ENCODE measurements around the gene PRR20B. TPM values are rescaled to one million over a fixed set of nuclear protein-coding genes. Genes with fewer than 3 reads are reported as not detected.

The PRR20B gene
- total and polyA plus RNA-seq, 3 donors from 2014 or later: 0.16 TPM; not detected in 2

DNA sequence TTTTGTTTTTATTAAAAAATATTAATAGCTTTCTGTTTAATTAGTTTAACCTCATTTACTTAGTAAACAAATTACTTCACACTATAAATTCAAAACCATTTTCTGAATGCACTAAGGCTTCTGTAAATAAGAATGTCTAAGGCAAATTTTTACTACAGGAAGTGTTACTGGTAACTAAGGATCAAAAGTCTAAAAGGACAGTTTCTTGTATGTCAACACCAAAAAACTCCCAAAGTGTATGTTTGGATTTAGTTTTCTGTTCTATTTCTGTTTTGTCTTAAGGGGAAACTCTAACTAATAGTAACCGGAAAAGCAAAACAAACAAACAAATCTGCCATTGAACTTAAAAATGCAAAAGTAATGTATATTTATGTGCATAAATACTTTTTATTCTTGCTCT, 44.4 kb downstream of the PRR20B start:
- intact Hi-C loops (cut with DNase I; ENCODE audit: low total_unique reads): no loop called here
- DNase-seq: no peak
- 77 to 91% methylated on average over 1 of the region's 1 CpG for WGBS, 2 donors
- TF ChIP-seq, protein P1, sequence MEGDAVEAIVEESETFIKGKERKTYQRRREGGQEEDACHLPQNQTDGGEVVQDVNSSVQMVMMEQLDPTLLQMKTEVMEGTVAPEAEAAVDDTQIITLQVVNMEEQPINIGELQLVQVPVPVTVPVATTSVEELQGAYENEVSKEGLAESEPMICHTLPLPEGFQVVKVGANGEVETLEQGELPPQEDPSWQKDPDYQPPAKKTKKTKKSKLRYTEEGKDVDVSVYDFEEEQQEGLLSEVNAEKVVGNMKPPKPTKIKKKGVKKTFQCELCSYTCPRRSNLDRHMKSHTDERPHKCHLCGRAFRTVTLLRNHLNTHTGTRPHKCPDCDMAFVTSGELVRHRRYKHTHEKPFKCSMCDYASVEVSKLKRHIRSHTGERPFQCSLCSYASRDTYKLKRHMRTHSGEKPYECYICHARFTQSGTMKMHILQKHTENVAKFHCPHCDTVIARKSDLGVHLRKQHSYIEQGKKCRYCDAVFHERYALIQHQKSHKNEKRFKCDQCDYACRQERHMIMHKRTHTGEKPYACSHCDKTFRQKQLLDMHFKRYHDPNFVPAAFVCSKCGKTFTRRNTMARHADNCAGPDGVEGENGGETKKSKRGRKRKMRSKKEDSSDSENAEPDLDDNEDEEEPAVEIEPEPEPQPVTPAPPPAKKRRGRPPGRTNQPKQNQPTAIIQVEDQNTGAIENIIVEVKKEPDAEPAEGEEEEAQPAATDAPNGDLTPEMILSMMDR (IDR thresholded peaks at IDR 0.05): no peak
- no peak for TF ChIP-seq POLR2A (IDR thresholded peaks at IDR 0.05)
- H3K4me1 ChIP-seq: no peaks in the 10 kb centered on the region
- H3K4me3 ChIP-seq: no peak overlapping the region
- no peaks in the 10 kb centered on the region for H3K9me3 ChIP-seq
- no peaks in the 10 kb centered on the region for H3K36me3 ChIP-seq (ENCODE audit: low read depth, missing control alignments)
- H3K27me3 ChIP-seq: no peaks in the 10 kb centered on the region
- H3K27ac ChIP-seq: no peak overlapping the region

Small RNA genes lying within 50 kb of the gene (small RNA-seq; reads per million reads assigned to genes)
- gene PRR20FP: 0 reads per million in 2 donors

Other genes starting within 250 kb of the PRR20B start
- under 1 TPM in 1 of 2 donors, not detected in 1; 0.16 TPM for gene PRR20A, start 6.6 kb upstream of the PRR20B start, total RNA-seq
- gene PRR20A, start 6.6 kb upstream of the PRR20B start, polyA plus RNA-seq (ENCODE audit: insufficient read depth, low read depth, low replicate concordance): not detected
- gene PRR20C, start 6.6 kb downstream of the PRR20B start, total RNA-seq: under 1 TPM in 1 of 2 donors, not detected in 1; 0.39 TPM
- gene PRR20C, start 6.6 kb downstream of the PRR20B start, polyA plus RNA-seq (ENCODE audit: insufficient read depth, low read depth, low replicate concordance): 0.25 TPM
- under 1 TPM in 1 of 2 donors, not detected in 1; 0.16 TPM for gene PRR20D, start 13.1 kb downstream of the PRR20B start, total RNA-seq
- not detected for gene PRR20D, start 13.1 kb downstream of the PRR20B start, polyA plus RNA-seq (ENCODE audit: insufficient read depth, low read depth, low replicate concordance)
- under 1 TPM in 1 of 2 donors, not detected in 1; 0.16 TPM for gene PRR20E, start 19.7 kb downstream of the PRR20B start, total RNA-seq
- not detected for gene PRR20E, start 19.7 kb downstream of the PRR20B start, polyA plus RNA-seq (ENCODE audit: insufficient read depth, low read depth, low replicate concordance)

All from testis (tissue), 3 donors.